HG03432 (cell line): Measurements from ENCODE around the gene FKBP8.

ENCODE experiments used
- ATAC-seq: cut with Tn5 transposase; IDR thresholded peaks from one replicate; pipeline ENCODE4 v1.9.1; 2021; ENCODE audit warnings: mild to moderate bottlenecking, moderate library complexity; ENCODE audit not compliant: unreplicated experiment

Gene FKBP8

DNA sequence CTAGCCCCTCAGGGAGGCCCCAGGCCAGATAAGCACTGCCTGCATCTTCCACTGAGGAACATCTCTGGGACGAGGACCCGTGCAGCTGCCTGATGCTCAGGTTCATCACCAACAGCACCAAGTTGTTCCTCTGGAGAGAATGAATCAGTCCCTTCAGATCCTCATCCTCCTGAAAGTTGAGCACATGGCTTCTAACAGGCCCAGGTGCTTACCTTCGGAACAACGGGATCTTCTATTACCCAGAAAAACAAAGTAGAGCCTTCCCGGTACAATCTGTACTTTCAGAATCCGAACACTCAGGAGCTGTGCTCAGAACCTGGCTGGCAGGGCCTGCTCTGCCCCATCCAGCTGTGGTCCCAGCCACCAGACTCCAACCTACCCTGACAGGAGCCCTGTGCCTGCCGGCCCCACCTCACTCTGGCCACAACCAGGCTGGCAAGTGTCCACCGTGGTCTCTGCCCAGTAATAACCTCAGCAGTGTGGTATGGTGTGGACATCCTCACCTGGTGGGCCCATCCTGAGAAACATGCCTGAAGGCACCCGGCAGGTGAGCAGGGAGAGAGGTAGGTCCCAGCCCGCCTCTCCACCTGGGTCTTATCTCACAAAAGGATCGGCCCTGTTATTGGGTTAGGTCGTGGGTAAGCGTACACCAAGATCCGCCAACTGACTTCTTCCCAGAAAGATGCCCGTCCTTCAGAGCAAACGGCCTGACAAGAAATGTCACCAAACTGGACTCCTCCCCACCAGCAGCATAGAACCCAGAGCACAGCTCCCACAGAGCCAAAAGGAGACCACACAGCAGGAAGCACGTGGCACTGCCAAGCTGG, 55.6 kb downstream of the FKBP8 start:
- ATAC-seq = no peak

DNA sequence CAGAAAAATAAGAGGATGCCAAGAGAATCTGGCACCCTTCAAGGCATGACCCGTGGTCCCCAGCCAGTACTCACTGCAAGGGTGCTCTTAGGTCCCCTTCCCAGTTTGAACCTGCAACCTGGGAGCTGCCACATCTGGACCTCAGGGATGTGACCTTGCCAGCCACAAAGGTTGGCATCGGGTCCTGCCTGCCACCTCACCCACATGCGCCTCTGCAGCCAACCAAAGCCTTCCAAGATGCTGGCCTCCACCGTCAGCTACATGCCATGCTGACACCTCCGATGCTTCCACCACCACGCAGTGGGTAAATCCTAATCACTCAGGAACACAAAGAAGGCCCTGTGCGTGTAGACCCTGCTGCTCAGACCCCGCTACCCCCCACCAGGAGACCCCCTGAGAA, 56.6 kb downstream of the FKBP8 start:
- ATAC-seq = no peak

DNA sequence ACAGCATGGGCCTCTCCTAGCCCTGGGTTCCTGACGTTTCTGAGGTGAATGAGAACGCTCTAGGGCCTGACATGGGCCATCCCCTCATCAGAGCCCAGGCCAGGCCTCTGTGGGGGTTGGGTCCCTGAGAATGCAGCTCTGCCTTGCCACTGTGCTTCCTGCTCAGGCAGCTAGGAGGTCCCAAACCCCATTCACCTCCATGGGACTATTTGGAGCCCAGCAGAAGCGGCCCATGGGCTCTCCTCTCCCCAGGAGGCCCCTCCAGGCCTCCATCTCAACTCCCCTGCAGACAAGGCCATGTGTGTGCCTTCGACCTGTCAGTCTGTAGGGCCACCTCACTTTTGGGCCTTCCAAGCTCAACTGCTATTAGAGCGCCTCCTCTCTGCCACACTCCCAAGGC, 58.4 kb downstream of the FKBP8 start:
- no peak for ATAC-seq

DNA sequence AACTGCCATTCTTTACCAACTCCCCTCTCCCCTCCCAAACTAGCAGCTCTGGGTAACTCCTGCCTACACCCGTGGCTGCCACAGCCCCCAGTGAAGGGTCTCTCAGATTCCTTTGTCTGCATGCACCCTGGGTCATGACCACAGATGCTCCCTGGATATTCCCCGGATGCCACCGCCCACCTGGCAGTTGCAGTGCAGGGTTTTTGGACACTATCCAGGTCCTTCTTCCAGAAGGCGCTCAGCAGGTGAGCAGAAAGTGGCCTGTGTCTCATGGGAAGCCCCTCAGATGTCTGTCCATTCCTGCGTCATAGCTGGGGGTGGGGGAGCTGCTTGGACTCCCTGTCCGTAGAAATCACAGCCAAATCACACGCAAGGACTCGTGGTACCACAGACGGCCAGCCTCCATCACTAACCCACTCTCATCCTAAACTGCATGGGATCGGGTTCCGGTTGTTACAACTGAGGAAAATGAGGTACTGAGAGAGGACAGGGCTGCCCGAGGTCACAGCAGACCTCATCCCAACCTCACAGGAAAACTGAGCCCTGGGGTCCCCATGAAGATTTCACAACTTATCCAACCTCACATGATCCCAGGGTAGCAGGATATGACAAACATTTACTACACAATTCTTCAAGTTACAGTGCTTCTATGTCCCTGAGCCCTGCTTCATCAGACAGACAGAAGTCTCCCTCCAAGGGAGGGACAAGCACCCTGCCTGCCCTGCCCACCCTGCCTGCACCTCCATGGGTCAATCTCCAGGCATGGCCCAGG, 60.1 kb downstream of the FKBP8 start:
- no peak for ATAC-seq
